Activated naive CD4-positive, alpha-beta T cell treated with anti-CD3 and anti-CD28 coated beads, Interleukin-2, amount 50 U/mL, for 16 hours (primary cell): ENCODE measurements around the gene MPIG6B.
A peak's percentile ranks its signal among the peaks of the same experiment; 100 is the strongest.
"Not testable (repeated sequence)": the region's sequence is repeated elsewhere in the genome, so short reads cannot be mapped to it uniquely, and the experiment has no call there.

Experiments used
- DNase-seq: peaks from one replicate; pipeline ENCODE4 v3.0.0-alpha.2; 2020

MPIG6B gene

GRCh38 chr6:31701666-31702404 is 21.3 kb upstream of the MPIG6B start:
- no peak for DNase-seq

GRCh38 chr6:31702405-31702818 is 20.8 kb upstream of the MPIG6B start:
- peak; percentile 46 for DNase-seq

- peak; percentile 97 for DNase-seq
Measured at GRCh38 chr6:31702819-31703716, 20.1 kb upstream of the MPIG6B start, which contains the start of gene ABHD16A. Gene ABHD16A, minus strand, starts transcription at chr6:31703324. Its CDS starts 43 bp downstream, at chr6:31703281.

- no peak for DNase-seq
Measured at GRCh38 chr6:31705931-31706330, 17.2 kb upstream of the MPIG6B start.

GRCh38 chr6:31706599-31706998 is 16.6 kb upstream of the MPIG6B start, which contains the start of gene LY6G6F:
Gene LY6G6F, plus strand, starts transcription at chr6:31706866. Its CDS starts 41 bp downstream, at chr6:31706907.
- no peak for DNase-seq

- DNase-seq, result no peak
Measured at GRCh38 chr6:31707701-31708100, 15.5 kb upstream of the MPIG6B start.

- DNase-seq, result no peak
Measured at GRCh38 chr6:31708224-31708623, 14.9 kb upstream of the MPIG6B start.

GRCh38 chr6:31709157-31709556 is 14.0 kb upstream of the MPIG6B start:
- DNase-seq, result not testable (repeated sequence)

- DNase-seq, result no peak
Measured at GRCh38 chr6:31710523-31711219, 12.5 kb upstream of the MPIG6B start.

GRCh38 chr6:31711233-31711632 is 11.9 kb upstream of the MPIG6B start:
- no peak for DNase-seq

GRCh38 chr6:31712296-31712695 is 10.9 kb upstream of the MPIG6B start:
- no peak for DNase-seq

GRCh38 chr6:31713465-31713864 is 9.7 kb upstream of the MPIG6B start:
- DNase-seq, result no peak

- DNase-seq, result no peak
Measured at GRCh38 chr6:31713991-31714684, 9.0 kb upstream of the MPIG6B start.

- no peak for DNase-seq
Measured at GRCh38 chr6:31715022-31715958, 7.9 kb upstream of the MPIG6B start, which contains the start of gene LY6G6D. Gene LY6G6D, plus strand, starts transcription at chr6:31715348. Its CDS starts 8 bp downstream, at chr6:31715356.

- no peak for DNase-seq
Measured at GRCh38 chr6:31717499-31718222, 5.5 kb upstream of the MPIG6B start.

- no peak for DNase-seq
Measured at GRCh38 chr6:31718265-31718664, 4.9 kb upstream of the MPIG6B start.

GRCh38 chr6:31719001-31719400 is 4.2 kb upstream of the MPIG6B start:
- DNase-seq, result no peak

- DNase-seq, result no peak
Measured at GRCh38 chr6:31720196-31720770, 2.9 kb upstream of the MPIG6B start.

- DNase-seq, result no peak
Measured at GRCh38 chr6:31721351-31722020, 1.7 kb upstream of the MPIG6B start, which contains the start of gene LY6G6C. Gene LY6G6C, minus strand, starts transcription at chr6:31721746. Its CDS starts 67 bp downstream, at chr6:31721679.
